ENCODE measurements around the gene PRKG1.
"Not testable (repeated sequence)": the region's sequence is repeated elsewhere in the genome, so short reads cannot be mapped to it uniquely, and the experiment has no call there.

Gene PRKG1

DNA sequence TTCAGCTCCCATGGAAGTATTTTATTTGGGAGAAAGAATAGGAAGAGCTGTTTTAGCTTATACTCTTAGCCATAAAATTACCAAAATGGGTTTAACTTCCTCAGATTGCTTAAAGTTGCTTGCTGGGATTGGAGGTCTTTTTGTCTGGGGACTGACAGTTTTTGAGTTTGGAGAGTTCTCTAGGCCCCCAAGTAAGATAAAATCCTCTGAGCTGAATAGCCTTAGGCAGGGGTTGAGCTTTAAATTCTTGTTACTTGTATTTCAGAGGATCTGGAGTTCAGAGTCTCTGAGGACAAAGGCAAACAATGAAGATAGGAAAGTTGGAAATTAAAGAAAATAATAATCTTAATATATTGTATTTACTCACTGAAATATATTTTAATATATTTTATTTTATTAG, 945.4 kb downstream of the PRKG1 start:
- no peak for DNase-seq (ENCODE audit: low spot score)

DNA sequence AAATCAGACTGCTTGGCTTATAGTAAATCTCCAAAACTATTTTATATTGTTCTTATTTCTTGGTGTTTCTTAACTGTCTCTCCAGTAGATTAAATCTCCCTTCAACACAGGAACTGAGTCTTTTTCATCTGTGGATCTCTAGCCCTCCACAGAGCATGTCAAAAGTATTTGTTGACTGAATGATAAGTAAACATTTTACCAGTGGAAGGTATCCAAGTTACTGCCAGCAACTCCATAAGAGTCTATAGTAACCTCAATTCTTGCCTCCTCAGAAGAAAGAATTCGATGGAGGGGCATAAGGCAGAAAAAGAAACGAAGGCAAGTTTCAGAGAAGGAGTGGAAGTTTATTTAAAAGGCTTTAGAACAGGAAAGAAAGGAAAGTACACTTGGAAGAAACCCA, 945.9 kb downstream of the PRKG1 start:
- no peak for DNase-seq (ENCODE audit: low spot score)

DNA sequence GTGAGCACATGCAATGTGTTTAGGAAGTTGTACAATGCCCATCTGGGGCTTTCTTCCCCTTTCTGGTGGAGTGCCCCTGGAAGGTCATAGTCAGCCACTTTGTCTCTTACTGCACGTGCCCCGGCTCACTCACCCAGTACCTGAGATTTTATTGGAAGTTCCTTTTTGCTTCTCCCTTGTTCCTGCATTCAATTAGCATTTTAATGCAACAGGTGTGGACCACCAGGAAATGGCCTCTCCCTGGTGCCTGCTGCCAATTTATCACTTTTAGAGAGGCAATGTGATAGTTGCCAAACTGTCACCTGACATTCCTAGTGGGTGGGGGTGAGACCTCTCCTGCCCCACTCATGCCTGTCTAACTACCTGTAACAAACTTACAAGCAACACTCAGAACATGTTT, 946.4 kb downstream of the PRKG1 start:
- no peak for DNase-seq (ENCODE audit: low spot score)

- no peak for DNase-seq (ENCODE audit: low spot score)
Measured at GRCh38 chr10:52027055-52027705, 952.9 kb downstream of the PRKG1 start.

GRCh38 chr10:52028523-52028858, 954.2 kb downstream of the PRKG1 start:
- no peak for DNase-seq (ENCODE audit: low spot score)

DNA sequence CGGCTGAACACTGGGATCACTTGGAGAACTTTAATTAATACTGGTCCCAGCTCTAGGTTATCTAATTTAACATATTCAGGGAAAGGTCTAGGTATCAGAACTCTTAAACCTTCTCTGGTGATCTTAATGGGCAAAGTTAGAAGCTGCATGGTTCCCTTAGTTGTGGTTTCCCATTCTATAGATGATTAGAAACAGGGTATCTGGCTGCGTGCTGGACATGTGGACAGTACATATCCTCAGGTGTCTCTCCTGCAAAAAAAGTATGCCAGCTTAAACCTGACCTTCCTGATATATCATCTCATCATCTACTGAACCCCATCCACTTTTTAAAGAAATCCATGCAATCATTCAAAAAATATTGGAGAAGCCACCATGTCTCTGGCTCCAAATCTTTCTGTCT, 955.3 kb downstream of the PRKG1 start:
- no peak for DNase-seq (ENCODE audit: low spot score)

DNA sequence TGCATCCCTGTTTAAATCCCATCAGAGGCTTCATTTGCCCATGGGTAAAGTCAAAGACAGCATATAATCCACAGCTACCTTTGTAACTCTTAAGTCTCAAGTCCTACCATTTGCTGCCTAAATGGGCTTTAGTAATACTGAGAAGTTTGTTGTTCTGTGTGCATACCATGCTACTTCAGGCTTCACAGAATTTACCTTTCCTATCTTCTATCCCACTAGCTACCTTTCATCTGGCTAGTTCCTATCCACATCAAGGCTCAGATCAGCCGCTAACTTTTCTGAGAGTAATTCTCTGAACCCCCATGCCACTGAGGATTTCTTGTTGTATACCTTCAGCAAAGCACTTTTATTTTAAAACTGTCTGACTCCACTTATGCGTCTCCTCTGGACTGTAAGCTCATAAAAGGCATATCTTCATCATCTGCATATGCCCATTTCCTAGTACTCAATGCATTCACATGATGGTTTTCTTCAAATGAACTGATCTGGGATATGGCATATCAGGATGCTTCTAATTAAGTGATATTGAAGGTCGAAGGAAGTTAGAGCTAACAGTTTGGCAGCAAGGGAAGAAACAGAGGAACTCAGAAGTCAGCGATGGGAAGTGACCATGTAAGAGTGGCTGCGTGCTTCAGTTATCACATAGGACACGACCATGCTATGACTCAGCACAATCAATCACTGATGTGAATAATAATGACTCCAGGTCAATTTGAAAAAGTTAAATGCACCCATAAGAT, 955.9 kb downstream of the PRKG1 start:
- DNase-seq (ENCODE audit: low spot score), result no peak

- no peak for DNase-seq (ENCODE audit: low spot score)
Measured at GRCh38 chr10:52030975-52031374, 956.7 kb downstream of the PRKG1 start.

GRCh38 chr10:52031771-52032170, 957.5 kb downstream of the PRKG1 start:
- DNase-seq (ENCODE audit: low spot score), result no peak

DNA sequence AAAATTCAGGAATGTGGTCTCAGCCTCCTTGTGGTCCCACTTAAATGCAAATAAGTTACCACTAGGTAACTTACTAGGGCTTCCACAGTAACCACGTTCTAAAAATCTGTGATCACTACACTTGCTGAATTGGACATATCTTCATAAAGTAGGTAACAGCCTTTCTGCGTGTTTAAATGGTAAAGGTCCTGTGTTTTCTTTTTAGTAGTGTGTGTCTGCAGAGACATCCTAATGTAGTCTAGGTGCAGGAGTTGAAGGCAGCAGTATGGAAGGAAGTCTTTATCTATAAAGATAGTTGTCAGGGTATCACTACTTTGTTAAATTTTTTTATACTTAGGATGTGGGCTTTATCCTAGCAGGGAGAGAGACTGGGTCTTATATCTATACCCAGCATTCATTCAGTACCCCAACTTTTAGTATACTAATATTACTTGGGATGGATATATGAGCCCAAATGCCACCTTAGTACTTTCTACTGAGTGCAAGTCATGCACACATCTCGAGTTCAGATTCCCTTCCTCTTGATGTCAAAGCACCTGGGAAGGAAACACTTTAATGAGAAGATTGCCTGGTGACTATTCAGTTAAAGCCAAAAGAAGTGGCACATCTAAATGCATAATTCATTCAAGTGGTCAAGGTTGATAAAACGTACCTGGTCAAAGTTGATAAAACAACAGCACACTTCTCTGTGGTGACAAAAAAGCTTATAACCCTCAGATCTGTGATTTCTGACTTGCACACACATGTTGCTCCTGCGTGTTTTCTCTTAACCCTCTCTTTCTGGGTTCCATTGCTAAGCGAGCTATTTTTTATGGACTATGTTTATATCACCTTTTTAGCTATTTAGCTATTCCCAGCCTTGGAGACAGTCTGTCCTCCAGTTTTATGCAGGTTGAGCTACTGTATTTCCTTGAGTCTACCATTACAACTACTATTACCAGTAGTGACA, 958.7 kb downstream of the PRKG1 start:
- DNase-seq (ENCODE audit: low spot score), result no peak

- DNase-seq (ENCODE audit: low spot score), result not testable (repeated sequence)
Measured at GRCh38 chr10:52039002-52039793, 964.9 kb downstream of the PRKG1 start.

DNA sequence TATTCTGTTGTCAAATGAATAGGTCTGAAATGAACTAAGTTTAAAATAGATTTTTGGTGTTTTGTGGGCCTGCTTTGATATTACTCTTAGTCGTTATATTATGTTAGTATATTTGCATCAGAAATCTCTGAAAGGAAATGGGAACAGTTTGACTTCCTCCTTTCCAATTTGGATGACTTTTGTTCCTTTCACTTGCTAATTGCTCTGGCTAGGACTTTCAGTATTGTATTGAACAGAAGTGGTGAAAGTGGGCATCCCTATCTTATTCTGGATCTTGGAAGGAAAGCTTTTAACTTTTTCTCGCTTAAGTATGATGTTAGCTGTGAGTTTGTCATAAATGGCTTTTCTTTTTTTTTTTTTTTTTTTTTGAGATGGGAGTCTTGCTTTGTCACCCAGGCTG, 966.2 kb downstream of the PRKG1 start:
- DNase-seq (ENCODE audit: low spot score), result no peak

DNA sequence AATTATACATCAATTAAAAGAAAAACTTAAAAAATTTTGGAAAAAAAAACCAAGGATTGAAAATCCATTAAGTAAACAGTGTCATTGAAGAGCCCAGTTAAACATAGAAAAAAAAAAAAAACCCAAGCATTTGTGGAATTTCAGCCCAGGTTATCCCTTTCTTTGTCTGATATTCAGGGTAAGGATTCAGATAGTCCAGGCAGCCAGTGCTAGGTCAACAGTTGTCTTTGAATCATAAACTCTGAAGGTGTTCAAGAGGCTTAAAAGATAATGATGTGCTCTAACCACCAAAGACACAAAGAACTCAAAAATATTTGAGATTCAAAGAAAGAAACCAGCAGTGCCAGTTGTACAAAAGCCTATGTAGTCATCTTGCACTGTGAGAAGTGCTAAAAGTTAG, 969.5 kb downstream of the PRKG1 start:
- DNase-seq (ENCODE audit: low spot score), result no peak

DNA sequence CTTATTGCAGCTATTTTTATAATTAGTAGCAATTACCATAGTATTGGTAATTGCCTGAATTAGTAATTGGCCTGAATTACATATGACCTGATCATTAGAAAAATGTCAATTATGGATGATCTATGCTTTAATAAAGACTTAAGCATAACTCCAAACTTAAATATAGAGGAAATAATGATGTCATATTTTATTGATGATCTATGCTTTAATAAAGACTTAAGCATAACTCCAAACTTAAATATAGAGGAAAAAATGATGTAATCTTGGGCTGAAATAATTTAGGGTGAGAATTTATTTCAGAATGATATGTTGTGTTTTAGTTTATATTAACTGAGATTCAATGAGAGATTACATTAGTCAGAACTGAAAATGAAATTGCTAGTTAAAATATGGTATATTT, 973.8 kb downstream of the PRKG1 start:
- no peak for DNase-seq (ENCODE audit: low spot score)

GRCh38 chr10:52050429-52051047, 976.3 kb downstream of the PRKG1 start:
- no peak for DNase-seq (ENCODE audit: low spot score)

GRCh38 chr10:52053497-52053896, 979.2 kb downstream of the PRKG1 start:
- DNase-seq (ENCODE audit: low spot score), result no peak

DNA sequence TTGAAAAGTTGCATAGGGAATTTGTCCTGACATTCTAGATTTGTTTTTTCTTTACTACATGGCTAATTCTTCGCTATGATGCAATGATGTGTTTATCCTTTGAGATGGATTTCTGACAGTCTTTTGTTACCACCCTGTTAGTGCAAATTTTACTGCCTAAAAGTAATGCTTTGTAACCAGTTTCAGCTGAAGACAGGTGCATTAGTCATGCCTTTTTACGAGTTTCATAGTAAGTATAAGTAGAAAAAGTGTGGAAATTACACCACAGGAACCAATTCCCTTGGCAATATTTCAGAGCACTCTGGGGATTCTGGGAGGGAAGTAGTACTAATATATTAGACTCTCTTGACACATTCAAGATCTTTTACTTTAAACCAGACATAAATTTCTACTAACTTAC, 982.0 kb downstream of the PRKG1 start:
- no peak for DNase-seq (ENCODE audit: low spot score)

GRCh38 chr10:52059089-52059488, 984.8 kb downstream of the PRKG1 start:
- DNase-seq (ENCODE audit: low spot score), result no peak

DNA sequence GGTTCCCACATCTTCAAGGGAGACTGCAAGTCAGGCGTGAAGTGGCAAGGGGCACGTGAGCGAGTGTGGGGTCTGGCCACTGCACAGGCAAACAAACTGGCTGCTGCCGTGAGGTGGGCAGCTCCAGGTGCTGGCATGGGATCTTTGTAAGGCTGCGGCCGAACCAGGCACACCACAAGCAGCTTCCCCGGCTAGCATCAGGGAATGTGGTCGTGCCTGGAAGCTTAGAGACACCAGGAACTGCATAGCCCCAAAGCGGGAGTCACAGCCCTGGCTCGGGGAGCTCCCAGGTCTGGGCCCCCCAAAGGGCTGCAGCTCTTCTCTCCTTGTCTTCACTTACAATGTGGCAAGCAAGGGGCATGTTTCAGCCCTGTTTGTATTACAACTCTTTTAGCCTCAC, 988.9 kb downstream of the PRKG1 start:
- DNase-seq (ENCODE audit: low spot score), result no peak

DNA sequence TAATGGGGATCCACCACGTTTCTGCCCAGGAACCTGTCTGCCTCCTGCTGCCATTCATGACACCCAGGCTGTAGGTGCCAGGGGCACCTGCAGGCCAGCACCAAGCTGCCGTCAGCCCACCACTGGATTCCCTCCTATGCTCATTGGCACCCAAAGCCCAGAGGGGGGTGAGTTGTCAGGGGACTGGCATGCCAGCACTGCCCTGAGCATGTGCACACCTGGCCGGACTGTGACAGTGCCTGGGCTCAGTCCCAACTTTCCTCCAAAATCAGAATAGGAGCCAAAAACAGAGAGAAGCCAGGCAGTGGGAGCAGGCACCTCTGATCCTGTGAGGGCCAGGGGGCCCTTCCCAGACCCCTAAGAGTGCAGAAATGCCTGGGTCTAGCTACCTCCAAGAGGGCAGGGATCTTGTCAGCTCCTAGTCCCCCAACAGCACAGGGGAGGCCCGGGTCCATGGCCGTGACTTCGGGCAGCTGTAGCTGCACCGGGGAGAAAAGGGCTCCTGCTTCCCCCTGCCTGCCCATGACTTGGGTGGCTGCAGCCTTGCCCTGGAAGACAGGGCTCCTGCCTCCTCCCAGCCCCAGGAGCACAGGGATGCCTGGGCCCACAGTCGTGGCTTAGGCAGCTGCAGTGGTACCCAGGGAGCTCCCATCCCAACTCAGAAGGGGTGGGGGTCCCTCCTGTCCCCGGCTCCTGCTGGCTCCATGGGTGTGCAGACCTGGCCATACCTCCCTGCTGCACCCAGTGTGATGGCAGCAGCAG, 990.0 kb downstream of the PRKG1 start:
- no peak for DNase-seq (ENCODE audit: low spot score)

- DNase-seq (ENCODE audit: low spot score), result peak; percentile 4
Measured at GRCh38 chr10:52066383-52066782, 992.1 kb downstream of the PRKG1 start.
